ENCODE data around the gene TBC1D3G.
"Not testable (repeated sequence)": the region's sequence is repeated elsewhere in the genome, so short reads cannot be mapped to it uniquely, and the experiment has no call there.

Gene TBC1D3G

DNA sequence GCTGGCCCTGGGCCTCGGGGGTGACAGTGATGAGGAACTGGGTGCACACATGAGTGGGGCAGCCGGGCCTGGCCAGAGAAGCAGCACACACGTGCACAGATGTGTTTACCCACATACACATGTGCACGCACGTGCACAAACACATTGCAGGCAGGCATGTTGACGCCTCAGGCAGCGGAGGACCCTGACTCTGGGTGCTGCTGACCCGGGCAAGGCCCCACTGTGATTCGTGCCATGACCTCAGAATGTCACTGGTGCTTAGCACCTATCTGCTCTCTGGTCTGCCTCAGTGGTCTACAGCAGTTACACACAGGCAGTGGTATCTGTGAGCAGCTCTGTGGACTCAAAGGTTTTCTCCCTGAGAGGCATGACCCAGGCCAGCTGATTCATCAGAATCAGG is at the start of gene TBC1D3G:
Gene TBC1D3G (plus strand): TSS at position 301 of the 400 bp plus-strand sequence. CDS start 1,528 bp downstream, outside the sequence.
- DNase-seq (ENCODE audit: low read depth): not testable (repeated sequence)

DNA sequence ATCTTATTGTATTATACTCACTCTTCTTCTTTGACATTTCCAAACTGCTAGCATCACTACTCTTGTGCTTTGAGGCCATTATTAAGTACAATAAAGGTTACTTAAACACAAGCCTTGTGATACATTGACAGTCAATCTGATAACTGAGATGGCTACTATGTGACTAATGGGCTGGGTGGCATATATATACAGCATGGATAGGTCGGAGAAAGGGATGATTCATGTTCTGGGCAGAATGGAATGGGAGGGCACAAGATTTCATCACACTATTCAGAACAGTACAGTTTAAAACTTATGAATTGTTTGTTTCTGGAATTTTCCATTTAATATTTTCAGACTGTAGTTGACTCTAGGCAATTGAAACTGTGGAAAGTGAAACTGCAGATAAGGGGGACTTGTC is 40.4 kb upstream of the TBC1D3G start:
- DNase-seq (ENCODE audit: low read depth): not testable (repeated sequence)

DNA sequence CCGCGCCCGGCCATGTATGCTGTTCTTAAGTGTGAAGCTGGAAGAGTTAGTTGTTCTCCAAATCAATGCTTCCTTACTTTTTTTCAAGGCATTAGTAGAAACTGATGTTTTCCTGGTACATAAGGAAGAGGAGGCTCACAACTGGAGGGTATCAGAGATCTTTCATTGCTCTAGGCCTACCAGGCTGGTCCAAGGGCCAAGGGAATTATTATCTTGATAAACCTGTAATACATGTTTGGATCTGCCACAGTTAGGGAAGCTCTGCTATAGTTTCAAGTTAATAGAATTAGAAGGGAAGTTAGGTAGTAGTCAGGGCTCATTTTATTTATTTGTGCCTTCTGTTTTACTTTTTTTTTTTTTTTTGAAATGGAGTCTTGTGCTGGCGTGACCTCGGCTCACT is 39.5 kb upstream of the TBC1D3G start:
- DNase-seq (ENCODE audit: low read depth): not testable (repeated sequence)

DNA sequence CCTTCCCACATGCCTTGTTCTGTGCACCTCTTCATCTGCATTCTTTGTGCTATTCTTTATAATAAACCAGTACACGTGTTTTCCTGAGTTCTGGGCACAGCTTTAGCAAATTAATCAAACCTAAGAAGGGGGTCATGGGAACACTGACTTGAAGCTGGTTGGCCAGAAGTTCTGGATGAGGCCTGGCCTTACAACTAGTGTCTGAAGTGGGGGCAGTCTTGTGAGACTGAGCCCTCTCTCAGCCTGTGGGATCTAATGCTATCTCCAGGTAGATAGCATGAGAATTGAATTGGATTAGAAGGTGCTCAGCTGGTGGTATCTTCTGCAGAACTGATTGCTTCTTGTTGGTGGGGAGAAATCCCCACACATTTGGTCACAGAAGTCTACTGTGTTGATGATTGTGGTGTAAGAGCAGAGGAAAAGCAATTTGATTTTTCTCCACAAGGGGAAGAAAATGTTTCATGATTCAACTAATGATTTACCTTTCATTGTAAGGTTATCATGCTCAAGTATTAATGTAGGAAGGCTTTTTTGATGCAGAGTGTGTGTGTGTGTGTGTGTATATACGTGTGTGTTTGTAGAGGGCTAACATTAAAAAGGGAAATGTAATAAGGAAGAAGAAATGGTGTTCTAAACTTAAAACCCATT is 33.6 kb upstream of the TBC1D3G start:
- DNase-seq (ENCODE audit: low read depth): not testable (repeated sequence)

DNA sequence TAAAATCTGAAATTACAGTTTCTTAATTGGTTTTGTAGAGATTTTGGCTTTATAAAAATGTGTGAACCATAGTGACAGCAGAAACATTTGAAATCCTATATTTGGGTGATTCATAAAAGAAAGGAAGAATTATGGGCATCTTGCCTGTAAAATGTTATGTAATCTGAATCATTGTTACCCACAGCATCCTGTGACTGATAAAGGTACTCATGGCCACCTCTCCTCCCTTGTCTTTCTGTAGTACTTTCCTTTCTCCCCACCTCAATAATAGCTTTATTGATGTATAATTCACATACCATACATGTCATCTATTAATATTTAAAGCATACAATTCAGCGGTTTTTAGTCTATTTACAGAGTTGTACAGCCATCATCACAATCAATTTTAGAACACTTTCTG is 28.5 kb upstream of the TBC1D3G start:
- DNase-seq (ENCODE audit: low read depth): not testable (repeated sequence)

DNA sequence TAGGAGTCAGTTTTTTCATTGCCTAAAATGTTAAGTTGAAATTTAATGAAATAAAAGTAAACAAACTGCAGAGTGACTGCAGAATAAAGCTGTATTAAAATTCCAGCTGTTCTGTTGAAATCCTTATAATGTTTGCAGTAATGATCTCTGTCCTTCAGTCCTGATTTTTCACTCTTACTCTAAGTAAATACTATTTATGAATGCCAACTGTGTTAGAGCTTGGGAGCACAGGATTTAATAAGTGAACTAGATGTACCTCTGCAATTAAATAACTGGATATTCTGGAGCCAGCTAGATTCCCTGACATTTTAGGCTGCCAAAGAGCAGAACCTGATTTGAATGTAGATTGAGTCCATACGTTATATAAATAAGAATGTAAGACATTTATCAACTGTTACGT is 7.9 kb upstream of the TBC1D3G start:
- DNase-seq (ENCODE audit: low read depth): not testable (repeated sequence)

DNA sequence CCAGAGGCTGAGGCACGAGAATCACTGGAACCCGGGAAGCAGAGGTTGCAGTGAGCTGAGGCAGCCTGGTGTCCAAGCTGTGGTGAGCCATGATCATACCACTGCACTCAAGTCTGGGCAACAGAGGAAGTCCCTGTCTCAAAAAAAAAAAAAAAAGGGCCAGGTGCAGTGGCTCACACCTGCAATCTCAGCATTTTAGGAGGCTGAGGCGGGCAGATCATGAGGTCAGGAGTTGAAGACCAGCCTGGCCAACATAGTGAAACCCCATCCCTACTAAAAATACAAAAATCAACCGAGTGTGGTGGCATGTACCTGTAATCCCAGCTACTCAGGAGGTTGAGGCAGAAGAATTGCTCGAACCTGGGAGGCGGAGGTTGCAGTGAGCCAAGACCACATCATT is 38.8 kb downstream of the TBC1D3G start:
- DNase-seq (ENCODE audit: low read depth): not testable (repeated sequence)

DNA sequence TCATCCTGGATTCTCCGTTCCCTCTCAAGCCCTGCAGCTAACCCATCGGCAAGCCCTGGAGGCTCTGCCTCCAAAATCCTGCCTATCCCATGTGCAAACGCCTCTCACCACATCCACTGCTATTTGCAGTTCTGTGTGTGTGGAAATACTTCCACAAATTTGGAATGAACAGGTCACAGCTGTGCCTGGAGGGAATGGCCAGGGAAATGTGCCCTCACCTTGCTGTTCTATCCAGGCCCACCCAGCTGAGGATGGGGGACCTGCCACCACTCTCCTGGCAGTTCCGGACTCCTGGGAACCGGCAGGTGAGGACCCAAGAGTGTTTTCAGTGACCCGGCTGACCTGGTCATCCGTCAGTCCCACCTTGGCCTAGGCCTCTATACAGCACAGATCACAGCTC is 52.3 kb downstream of the TBC1D3G start:
- not testable (repeated sequence) for DNase-seq (ENCODE audit: low read depth)
